HL-60/S4 (cell line): ENCODE results near the gene CTDP1.
"Not testable (repeated sequence)": the region's sequence is repeated elsewhere in the genome, so short reads cannot be mapped to it uniquely, and the experiment has no call there.

Source experiments
- in situ Hi-C: fragments of 300-500 bp; cut with MboI; formaldehyde crosslinking; loops from 2 replicates; pipeline ENCODE4 v1.14.3; 2022; ENCODE audit warnings: low sequenced_read_pairs

CTDP1 gene

DNA sequence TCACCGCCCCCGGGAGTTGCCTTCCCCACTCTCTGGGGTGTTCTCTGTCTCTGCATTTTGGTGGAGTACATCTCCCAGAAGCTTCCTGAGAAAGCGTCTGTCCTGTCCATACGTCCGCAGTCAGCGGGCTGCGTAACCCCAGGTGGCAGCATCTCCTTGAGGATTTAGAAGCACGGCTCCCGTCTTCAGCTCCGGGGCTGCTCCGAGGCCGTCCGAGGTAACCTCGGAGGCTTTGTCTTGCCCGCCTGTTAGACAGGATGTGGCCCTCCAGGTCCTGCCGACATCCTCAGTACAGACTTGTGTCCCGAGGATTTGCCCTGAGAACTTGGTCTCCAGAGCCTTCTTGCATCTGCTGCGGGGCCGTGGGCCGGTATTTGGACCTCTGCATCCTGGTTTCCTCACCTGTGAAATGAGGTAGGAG is 58.4 kb downstream of the CTDP1 start:
- in situ Hi-C loops = no loop called here

DNA sequence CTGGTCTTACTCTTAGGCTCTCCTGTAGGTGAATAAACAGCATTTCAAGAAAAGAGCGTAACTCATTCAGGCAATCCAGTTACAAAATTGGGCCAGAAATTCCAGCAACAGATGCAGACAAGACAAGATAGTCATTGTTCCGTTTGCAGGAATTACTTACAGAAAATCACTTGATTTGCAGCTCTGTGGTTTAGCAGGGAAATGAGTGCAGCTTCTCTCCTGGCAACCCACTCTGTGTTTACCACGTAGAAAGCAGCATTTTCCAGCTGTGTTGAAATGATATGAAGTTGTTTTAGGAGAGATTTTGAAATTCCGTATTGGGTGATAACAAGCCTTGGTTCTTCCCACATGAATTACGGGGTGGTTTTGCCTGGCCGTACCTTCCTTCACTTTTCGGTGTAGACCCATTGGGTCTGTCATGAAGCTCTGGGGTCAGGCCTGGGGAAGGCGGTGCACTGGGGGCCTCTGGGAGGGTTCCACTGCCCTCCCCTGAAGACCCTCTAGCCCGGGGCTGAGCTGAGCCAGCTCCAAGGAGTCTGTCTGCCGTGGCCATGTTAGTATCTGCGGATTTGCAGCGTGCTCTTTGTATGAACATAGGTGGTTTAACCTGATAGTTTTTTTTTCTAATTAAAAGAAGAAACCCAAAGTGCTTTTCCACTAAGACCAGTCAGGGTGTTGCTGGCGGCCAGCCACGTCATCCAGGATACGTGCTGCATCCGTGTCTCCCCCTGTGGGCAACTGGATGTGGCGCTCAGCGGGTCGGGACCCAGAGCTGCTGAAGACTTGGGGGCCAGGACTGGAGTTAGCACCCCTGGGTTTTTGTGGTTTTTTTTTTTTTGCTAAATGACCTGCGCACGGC is 59.2 kb downstream of the CTDP1 start:
- in situ Hi-C loops = no loop called here

DNA sequence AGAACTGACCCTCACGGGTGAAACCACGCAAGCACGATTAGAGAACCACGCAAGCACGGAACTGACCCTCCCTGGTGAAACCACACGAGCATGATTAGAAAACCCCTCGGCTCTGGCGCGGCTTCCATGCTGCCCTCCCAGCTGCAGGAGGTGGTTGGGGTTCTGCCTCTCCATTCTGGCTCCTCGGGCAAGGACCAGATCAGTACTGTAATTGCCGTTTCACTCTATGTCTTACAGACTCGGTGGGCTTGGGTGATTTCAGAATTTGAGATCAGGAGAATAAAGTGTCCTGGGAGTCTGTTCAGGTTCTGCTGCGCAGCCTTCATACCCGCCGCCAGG is 59.8 kb downstream of the CTDP1 start:
- in situ Hi-C loops = no loop called here

DNA sequence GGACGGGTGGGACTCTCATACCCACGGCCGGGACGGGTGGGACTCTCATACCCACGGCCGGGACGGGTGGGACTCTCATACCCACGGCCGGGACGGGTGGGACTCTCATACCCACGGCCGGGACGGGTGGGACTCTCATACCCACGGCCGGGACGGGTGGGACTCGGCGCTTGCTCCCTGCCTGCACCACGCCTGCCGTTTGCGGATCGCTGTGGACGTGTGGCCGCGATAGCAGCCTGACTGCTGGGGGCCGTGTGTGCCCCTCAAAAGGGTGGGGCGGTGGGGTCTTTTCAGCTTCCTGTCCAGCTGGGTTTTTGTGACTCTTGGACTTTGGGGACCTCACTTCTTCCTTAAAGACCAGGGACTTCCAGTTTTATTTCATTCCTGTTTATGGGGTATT is 60.4 kb downstream of the CTDP1 start:
- in situ Hi-C loops = not testable (repeated sequence)

DNA sequence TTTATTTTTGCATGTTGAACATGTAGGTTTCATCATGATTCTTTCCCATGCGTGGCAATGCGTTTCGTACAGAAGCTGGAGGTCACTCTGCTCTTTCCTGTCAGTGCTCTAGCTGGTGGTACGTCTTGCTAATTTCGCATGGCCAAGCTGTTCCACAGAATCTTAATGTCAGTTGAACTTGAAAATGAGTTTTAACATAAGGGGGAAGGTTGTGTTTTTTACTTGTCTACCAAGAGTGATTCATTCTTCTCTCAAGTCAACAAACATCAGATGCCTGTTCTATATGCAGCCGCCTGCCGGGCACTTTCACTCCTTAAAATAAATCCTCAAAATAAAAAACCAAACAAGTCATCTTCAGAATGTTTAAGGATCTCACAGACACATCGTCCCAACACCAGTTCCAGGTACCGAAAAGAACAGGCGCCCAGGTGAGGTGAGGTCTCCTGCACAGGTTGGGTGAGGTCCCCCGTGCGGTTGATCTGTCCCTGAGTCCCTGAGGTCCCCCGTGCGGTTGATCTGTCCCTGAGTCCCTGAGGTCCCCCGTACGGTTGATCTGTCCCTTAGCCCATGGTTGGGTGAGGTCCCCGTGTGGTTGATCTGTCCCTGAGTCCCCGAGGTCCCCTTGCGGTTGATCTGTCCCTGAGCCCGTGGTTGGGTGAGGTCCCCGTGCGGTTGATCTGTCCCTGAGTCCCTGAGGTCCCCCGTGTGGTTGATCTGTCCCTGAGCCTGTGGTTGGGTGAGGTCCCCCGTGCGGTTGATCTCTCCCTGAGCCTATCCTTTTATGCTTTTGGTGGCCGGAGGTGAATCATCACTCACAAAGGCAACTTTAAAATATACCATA is 61.1 kb downstream of the CTDP1 start:
- in situ Hi-C loops = no loop called here

DNA sequence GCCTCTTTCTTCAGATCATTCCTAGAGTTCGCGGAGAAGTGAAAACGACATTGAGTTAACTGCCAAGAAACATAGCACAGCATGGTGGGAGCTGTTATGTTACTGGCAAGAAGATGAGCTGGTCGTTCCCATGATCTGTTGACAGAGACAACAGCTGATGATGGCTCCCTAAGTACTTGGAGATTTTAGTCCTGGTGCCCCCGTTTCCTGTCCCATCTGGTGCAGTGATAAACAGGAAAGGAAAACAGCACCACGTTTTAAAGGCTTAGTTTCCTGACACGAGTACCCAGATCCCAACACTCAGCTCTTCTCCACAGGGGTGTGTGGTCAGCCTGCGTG is 61.7 kb downstream of the CTDP1 start:
- in situ Hi-C loops = no loop called here

DNA sequence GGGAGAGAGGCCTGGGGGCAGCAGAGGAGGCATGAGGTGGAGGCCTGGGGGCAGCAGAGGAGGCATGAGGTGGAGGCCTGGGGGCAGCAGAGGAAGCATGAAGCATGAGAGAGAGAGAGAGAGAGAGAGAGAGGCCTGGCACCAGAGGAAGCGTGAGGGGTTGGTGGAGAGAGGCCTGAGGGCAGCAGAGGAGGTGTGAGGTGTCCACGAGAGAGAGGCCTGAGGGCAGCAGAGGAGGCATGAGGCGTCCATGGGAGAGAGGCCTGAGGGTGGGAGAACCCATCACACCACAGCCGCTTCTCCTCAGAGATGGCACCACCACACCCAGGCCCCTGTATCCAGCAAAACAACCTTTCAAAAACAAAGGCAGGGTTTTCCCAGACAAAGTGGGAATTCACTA is 62.5 kb downstream of the CTDP1 start:
- in situ Hi-C loops = no loop called here

DNA sequence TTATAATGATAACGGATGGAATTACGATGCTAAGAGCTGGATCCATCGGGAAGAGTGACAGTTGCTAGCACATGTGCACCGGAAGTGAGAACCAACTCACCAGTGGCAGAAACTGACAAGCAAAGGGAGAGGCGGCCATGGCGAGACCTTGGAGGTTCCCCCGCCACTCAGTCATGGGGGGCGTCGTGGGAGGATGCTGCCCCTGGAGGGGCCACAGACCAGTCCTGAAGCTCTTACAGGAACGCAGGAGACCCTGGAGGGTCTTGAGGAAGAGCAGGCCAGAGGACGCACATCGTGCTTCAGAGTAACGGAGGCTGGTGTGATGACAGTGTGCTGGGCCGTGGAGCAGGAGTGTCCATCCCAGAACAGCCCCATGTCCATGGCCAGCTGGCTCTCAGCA is 65.0 kb downstream of the CTDP1 start:
- in situ Hi-C loops = no loop called here

DNA sequence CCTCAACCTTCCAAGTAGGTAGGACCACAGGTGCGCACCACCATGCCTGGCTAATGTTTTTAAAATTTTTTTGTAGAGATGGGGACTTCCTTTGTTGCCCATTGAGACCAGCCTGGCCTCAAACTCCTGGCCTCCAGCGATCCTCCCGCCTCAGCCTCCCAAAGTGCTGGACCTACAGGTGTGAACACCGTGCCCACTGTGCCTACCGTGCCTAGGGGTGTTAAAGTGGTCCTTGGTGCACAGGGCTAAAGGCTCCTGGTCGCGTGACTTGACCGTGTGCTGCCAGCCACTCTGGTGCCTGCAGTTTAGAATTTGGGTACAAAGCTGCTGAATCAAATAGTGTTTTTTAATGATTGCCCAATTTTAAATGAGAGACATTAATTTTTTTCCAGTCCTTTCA is 67.1 kb downstream of the CTDP1 start:
- in situ Hi-C loops = no loop called here

DNA sequence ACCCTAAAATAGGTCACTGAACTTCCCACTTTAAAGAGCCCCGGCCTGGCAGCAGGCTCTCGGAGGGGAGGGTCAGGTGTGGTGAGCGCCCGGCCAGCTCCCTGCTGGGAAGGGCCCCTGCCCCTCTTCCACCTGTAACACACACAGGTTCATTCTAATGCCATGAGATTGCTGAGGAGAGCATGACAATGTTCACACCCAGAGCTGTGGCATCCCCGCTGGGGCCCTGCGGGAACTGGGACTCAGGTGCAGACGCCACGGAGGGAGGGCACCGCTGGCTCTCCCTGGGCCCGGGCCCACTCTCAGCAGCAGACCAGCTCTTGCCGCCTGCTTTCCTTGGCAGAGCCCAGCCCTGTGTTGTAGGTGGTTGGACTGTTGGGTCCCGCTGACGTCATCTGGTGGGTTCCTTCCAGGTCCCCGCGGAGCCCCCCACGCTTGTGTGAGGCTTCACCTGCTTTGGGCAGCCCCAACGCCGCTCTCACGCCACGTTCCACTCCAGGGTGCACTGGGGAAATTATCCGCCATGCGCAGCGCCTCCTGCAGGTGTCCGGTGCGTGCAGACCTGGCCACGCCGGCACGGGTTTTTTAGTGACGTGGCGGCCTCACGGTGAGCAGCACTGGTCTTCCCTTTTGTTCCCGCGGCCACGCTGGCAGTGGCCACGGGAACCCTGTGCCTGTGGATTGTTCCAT is 67.7 kb downstream of the CTDP1 start:
- in situ Hi-C loops = no loop called here

DNA sequence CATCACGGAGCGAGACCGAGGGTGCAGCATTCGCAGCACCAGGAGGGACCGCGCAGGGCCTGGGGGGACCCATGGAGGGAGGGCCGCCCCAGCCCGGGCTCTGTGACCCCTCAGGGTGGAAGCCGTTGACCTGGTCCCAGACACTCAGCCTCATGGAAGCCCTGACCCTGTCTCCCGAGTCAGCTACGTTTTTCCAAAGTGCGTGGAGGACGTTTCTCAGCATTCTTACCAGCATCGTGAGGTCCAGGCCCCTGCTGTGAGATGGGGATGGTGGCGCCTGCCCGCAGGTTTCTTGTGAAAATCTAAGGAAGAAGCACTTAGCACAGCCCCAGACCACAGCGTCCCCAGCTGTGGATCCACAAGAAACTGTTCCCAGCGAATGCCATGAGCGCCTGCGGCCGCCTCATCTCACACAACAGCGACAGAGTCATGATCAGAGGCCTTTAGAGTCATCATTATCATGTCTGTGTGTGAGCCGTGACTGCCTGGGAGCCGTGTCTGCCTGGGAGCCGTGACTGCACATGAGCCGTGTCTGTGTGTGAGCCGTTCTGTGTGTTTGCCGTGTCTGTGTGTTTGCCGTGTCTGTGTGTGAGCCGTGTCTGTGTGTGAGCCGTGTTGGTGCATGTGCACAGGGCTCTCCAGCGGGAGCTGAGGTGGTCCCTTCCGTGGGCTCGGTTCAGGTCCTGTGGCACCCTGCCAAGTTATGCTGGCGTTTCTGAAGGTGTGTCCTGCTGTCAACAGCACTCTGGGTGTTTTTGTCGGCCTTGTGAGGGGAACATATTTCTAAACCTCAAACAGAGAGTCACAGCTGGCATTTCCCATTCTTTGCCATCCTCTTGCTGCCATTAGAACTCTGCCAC is 68.9 kb downstream of the CTDP1 start:
- in situ Hi-C loops = no loop called here

DNA sequence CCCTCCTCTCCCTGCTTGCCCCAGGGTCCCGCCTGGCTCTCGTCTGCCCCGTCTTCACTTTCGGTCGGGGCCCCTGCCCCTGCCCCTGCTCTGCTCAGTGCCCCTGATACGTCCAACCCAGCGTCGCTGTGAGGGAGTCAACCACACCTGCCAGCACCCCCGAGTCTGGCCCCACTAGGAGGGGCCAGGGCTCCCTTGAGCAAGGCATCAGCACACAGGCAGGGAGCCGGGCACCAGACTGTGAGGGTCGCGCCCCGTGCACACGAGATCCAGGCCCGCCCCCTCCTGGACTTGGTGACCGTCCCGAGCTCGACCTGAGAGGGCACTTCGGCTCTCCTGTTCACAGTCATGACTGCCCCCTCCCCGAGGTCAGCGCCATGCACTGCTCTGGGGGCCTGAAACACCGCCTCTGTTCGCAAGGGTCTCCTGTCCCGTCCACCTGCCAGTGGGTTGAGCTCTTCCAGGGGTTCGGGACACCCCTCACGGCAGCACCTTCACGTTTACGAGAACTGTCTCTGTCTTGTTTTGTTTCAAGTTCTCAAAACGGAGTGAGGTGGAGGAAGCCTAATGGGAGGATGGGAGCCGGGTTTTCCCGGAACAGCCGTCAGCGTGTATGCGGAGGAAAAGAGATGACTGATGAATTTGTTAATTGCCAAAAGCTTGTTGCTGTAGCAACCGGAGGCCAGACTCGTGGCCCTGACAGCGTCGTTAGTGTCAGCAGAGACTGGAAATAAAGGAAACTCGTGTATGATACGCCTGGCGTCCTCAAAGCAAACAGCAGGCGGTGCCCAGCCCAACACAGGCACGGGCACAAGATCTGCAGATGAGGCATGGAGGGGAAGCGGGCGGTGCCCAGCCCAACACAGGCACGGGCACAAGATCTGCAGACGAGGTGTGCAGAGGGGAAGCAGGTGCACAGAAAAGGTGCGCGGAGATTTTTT is 69.9 kb downstream of the CTDP1 start:
- in situ Hi-C loops = no loop called here

DNA sequence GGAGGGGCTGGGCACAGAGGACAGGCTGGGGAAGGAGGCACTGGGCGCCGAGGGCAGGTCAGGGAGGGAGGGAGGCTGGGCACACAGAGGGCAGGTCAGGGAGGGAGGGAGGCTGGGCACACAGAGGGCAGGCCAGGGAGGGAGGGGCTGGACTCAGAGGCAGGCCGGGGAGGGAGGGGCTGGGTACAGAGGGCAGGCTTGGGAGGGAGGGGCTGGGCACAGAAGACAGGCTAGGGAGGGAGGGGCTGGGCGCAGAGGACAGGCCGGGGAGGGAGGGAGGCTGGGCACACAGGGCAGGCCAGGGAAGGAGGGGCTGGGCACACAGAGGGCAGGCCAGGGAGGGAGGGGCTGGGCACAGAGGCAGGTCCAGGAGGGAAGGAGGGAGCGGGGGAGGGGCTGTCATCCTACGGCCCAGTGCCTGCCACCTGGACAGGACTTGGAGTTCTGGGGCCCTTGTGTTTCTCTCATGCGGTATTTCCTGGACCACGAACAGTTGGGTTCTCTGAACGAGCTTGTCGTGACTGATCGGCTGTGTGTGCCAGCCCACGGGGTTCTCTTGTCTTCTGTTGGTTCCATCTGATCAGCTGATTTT is 71.5 kb downstream of the CTDP1 start:
- in situ Hi-C loops = no loop called here

DNA sequence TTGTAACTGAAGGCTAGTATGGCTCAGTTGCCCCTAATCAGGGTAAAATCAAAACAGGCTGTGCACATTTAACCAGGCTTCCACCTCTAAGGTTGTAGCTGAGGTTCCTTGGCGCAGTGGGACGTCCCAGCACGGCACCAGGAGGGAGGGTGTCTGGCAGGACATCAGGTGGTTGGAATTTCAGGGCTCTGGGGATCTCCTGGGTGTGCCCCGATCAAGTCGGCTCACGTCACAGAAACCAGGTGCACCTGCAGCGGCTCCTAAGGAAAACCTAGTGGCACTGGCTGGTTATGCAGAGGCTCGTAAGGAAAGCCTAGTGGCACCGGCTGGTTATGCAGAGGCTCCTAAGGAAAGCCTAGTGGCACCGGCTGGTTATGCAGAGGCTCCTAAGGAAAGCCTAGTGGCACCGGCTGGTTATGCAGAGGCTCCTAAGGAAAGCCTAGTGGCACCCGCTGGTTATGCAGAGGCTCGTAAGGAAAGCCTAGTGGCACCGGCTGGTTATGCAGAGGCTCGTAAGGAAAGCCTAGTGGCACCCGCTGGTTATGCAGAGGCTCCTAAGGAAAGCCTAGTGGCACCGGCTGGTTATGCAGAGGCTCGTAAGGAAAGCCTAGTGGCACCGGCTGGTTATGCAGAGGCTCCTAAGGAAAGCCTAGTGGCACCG is 72.4 kb downstream of the CTDP1 start:
- in situ Hi-C loops = not testable (repeated sequence)

DNA sequence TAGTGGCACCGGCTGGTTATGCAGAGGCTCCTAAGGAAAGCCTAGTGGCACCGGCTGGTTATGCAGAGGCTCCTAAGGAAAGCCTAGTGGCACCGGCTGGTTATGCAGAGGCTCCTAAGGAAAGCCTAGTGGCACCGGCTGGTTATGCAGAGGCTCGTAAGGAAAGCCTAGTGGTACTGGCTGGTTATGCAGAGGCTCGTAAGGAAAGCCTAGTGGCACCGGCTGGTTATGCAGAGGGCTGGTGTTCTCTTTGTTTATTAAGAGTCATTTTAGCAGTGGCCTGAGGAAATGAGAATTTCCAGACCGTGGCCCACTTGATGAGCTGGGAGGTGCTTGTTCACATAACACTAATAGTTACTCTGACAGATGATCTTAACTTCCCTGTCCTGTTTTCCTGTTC is 73.3 kb downstream of the CTDP1 start:
- in situ Hi-C loops = not testable (repeated sequence)

DNA sequence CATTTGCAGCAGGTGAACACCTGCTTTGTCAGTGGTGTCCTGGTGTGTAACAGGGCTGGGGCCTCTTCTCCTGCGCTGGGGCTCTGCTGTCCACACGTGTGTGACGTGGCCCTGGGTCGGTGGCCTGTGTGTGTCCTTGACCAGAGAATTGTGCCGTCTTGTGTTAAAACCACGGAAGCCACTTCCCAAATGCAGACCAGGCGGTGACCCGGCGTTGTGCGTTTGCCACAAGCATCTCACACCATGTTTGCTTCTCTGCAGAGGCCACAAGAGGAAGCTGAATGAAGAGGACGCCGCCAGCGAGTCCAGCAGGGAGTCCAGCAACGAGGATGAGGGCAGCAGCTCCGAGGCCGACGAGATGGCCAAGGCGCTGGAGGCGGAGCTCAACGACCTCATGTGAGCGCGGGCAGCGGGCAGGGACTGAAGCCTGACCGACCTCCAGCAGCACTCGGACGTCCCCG is 73.8 kb downstream of the CTDP1 start:
- in situ Hi-C loops = no loop called here

DNA sequence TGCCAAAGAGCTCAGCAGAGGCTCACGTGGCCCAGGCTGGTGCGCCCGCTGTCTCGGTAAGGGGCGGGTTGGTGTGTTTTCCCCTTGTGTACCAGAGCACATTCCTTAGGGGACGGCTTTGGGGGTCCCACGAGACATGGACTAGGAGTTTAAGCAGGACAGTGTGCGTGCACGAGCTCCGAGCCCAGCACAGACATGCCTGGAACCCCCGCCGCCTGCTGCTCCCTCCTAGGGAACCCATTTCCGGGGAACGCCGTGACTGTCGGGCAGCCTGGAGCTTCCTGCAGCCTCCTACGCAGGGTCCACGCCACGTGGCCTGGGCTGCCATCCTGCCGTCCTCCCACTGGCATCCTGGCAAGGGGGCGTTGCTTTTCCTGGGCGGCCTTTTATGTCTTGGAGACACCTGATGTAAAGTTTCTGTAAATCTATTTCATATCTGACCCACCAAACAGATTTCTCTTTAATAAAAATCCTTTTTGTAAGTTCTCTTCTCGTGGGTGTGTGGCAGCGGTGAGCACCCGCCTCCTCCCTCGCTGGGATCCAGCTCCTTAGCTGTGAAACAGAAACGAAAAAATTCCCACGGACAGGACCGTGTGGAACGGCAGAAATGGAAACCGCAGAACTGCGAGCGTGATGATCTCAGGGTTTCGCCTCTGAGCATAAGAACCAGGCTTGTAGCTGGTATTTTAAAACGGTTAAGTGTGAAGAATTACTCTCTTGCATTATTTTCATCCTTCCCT is 74.6 kb downstream of the CTDP1 start:
- in situ Hi-C loops = no loop called here

DNA sequence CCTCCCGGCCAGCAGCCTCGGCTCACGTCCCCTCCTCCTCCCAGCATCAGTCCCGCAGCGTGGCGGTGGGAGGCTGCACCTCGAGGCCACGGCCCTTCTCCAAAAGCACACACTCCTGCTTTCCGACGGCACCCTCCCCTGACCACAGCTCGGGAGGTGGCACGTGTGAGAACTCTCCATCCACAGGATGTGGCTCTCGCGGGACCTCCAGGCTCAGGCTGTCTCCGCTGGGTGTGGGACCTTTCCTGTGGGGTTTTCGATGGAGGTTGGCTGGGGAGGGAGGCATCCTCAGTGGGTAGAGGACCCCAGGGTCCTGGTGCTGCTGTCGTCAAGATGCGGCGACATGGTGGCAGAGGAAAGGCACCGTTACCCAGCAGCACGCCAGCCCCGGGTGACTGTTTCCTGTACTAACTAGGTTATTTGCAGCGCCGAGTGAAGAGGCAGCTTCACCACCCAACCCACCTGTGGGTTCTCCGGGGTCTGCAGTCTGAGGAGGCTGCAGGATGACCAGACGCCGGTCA is 75.3 kb downstream of the CTDP1 start:
- in situ Hi-C loops = no loop called here
